ENCODE results near the gene SCN11A.

SCN11A gene

DNA sequence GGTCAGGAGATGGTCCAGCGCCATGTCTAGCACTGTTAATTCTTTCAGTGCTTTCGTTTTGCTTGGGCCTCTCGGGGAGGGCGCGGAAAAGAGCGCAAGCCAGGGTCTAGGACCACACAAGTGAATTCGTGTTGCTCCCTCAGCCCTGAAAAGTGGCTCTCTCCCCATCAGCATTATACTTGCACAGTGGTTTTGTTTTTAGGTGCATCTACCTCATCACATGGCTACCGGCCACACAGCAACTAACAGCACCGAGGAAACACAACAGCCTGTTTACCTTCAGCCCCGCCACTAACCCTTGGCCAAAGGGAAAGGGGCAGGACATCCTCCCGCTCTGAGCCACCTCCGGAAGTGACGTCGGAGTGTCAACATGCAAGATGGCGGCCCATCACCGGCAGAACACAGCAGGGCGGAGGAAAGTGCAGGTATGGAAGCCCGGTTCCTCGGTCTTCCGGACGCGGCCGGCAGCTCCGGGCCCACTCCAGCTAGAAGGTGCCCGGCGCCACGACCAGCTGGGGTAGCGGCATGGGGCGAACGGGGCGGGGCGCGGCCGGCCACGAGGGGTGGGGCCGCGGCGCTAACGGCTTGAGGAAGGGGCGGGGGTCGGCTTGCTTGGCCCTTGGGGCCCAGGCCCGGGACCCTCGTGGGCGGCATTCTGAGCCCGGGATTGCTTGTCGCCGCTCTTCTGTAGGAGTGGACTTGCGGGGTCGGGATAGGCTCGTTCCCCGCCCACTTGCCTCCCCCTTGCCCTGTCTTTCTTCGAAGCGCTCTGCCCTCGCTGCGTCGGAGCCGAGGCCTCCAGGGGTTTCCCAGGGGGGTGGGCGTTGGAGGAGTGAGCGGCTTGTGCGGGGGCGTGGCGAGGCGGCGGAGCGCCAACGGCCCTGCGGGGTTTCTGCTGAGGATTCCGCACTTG, at the start of gene SCN11A, which contains the start of gene WDR48:
Gene SCN11A, minus strand, starts transcription at position 296 of the 913 bp plus-strand sequence. CDS start 101,582 bp downstream, outside the sequence.
Gene WDR48, plus strand, starts transcription at position 368 of the 913 bp plus-strand sequence. Its CDS starts 10 bp downstream, at position 378.
- in situ Hi-C loops (cut with MboI; ENCODE audit: low sequenced_read_pairs), result no loop called here

DNA sequence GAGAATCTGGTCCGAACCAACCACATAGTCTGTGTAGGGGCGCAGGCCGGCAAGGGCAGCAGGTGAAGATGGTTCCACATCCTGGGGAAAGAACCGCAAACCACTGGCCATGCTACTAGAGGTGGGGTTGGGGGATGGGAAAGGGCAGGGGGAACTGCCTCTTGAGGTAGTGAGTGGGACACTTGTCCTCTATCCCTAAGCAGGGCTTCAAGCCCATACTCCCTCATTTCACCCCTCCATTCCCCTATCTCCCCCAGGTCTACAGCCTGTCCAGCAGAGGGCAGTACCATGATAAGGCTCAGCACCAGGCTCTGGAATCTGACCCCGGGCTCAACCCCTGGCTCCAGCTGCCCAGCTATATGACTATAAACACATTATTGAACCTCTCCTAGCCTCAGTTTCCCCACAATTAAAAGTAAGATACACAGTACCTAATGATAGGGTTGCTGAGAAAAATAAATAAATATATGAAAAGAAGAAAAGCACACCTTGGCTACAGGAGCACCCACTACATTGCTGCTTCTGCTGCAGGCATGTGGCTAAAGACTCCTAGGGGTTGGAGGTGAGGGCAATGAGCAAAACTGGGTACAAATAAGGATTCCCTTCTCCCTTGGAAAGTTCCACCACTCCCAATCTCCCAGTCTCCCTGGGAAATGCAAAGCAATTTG, 49.4 kb upstream of the SCN11A start:
- in situ Hi-C loops (cut with MboI; ENCODE audit: low sequenced_read_pairs), result no loop called here

- in situ Hi-C loops (cut with MboI; ENCODE audit: low sequenced_read_pairs), result no loop called here
Measured at GRCh38 chr3:39100500-39100886, 48.7 kb upstream of the SCN11A start.

- in situ Hi-C loops (cut with MboI; ENCODE audit: low sequenced_read_pairs), result no loop called here
Measured at GRCh38 chr3:39099738-39100499, 48.2 kb upstream of the SCN11A start.

- in situ Hi-C loops (cut with MboI; ENCODE audit: low sequenced_read_pairs), result no loop called here
Measured at GRCh38 chr3:39099242-39099641, 47.5 kb upstream of the SCN11A start.

DNA sequence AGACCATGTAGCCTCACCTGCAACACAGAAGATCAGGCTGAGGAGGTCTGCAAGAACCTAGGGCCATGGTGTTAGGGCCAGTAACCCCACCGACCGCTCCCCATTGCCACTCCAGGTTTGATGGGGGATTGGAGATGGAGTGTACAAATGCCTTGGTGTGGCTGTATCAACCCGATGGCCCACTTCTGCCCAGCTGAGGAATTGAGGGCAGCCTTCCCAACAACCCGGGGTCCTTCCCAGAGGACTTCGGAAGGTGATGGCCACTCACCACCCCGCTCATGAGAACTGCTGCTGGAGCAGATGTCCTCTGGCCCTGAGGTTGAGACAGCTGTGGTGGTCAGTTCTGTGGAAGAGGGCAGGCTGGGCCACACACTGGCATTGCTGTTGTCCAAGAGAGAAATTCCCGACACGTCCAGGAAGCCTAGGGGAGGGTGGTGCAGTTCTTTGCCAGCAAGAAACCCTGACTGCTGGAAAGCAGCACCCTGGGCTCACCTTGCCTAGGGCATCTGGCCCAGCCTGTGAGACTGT, 46.8 kb upstream of the SCN11A start:
- in situ Hi-C loops (cut with MboI; ENCODE audit: low sequenced_read_pairs), result no loop called here

GRCh38 chr3:39097716-39098472, 46.1 kb upstream of the SCN11A start:
- in situ Hi-C loops (cut with MboI; ENCODE audit: low sequenced_read_pairs), result no loop called here

DNA sequence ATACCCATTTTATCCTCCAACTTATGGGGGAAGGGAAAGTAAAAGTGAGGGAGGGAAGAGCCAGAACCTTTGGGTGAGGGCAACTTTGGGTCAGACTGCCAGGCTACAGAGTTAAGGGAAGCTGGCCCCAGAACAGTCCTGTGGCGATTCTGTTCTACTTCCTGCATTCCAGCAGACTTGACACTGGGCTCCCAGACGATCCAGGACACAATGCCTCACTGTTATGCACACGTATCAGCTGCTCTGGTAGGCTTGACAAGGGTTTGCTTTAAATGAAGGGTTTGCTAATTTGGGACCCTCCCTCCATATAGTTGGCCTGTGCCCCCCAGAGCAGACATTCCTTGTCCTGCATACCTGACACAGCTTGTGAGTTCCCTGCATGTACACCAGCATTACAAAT, 45.0 kb upstream of the SCN11A start:
- in situ Hi-C loops (cut with MboI; ENCODE audit: low sequenced_read_pairs), result no loop called here

DNA sequence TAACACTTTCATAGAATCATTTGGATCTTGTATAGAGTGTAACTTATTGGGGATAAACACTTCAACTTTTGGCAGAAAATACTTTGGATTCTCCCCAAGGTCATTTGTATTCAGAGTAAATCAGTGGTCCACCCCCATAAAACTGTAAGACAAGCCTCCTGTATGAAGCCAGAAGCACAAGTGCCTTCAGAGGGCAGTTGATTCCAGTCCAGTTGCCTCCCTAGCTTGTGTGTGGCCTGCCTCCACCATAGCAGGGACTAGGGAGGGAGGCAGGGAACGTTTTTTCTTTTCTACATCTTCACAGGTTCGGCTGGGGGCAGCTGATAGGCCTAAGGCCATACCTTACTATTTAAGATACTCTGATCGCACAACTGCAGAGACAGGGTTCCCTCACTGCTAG, 44.0 kb upstream of the SCN11A start:
- in situ Hi-C loops (cut with MboI; ENCODE audit: low sequenced_read_pairs), result no loop called here

GRCh38 chr3:39094851-39095677, 43.3 kb upstream of the SCN11A start:
- in situ Hi-C loops (cut with MboI; ENCODE audit: low sequenced_read_pairs), result no loop called here

GRCh38 chr3:39090922-39091321, 39.2 kb upstream of the SCN11A start:
- in situ Hi-C loops (cut with MboI; ENCODE audit: low sequenced_read_pairs), result no loop called here

- in situ Hi-C loops (cut with MboI; ENCODE audit: low sequenced_read_pairs), result no loop called here
Measured at GRCh38 chr3:39088889-39089288, 37.1 kb upstream of the SCN11A start.

GRCh38 chr3:39088456-39088855, 36.7 kb upstream of the SCN11A start:
- in situ Hi-C loops (cut with MboI; ENCODE audit: low sequenced_read_pairs), result no loop called here

- in situ Hi-C loops (cut with MboI; ENCODE audit: low sequenced_read_pairs), result no loop called here
Measured at GRCh38 chr3:39086144-39086543, 34.4 kb upstream of the SCN11A start.

DNA sequence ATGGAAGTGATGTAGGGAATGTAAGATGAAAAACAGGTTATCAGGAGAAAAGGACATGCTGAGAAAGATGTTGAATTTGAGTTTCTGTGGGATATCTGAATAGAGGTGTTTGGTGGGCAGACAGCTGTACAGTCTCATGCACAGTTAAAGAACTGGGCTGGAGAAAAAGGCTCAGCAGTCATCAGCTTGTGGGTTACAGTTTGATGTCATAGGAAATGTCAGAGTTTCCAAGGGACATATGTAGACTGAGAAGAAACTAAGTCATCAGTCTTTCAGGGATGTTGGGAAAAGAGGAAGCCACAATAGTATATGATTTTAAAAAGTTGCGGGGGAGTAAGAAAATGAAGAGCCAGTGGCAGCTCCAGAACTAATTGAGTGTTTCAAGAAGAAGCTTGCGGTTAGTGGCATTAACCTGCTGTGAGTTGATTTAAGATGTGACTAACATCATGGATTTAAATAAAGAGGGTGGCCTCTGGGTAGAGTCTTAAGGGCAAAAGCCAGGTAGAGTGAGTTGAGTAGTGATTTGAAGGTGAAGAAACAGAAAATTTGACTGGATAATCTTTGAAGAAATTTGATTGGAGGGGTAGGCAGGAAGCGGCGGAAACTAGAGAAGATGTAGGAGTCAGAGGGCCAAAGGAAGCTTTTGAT, 31.0 kb upstream of the SCN11A start:
- in situ Hi-C loops (cut with MboI; ENCODE audit: low sequenced_read_pairs), result no loop called here

DNA sequence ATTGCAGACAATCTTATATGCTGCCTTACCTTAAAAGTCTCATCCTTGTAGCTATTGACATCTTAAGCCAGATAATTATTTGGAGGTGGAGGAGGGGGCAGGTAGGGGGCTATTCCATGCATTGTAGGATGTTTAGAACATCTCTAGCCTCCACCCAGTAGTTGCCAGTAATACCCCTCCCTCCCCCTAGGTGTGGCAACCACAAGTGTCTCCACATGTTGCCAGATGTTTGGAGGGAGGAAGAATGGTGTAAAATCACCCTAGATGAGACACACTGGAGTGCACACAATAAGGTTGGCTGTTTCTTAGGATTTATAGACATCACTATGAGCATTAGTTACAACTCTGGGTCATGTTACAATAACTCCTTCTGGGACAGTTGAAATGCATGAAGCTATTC, 28.3 kb upstream of the SCN11A start:
- in situ Hi-C loops (cut with MboI; ENCODE audit: low sequenced_read_pairs), result no loop called here

- in situ Hi-C loops (cut with MboI; ENCODE audit: low sequenced_read_pairs), result no loop called here
Measured at GRCh38 chr3:39079530-39079929, 27.8 kb upstream of the SCN11A start.

GRCh38 chr3:39075910-39076309, 24.2 kb upstream of the SCN11A start:
- in situ Hi-C loops (cut with MboI; ENCODE audit: low sequenced_read_pairs), result no loop called here

DNA sequence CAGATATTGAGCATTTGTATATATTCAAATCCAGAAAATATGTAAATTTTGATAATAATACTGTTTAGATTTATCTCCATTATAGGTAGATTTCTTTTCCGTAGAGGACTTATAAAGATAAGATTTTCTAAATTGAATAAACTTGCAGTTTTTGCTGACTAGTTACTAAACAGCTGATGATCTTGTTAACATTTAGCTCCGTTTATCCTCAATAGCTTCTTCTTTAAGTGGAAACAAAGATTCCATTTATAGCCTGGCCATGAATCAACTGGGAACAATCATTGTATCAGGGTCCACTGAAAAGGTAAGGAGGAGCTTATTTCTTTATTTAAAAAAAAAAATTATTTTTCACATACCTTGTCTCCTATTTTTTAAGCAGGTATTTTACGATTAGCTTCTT, 16.8 kb upstream of the SCN11A start:
- in situ Hi-C loops (cut with MboI; ENCODE audit: low sequenced_read_pairs), result no loop called here
